Skeletal muscle tissue (tissue), 4 donors: Measurements from ENCODE around the gene ALX4. TPM values are rescaled to one million over a fixed set of nuclear protein-coding genes. Genes with fewer than 3 reads are reported as not detected.

ENCODE experiments used
- H3K27ac ChIP-seq: one replicate; pipeline ENCODE4 v1.7.0; 2013; ENCODE audit warnings: mild to moderate bottlenecking, low read depth, low read length, inconsistent platforms
- H3K27me3 ChIP-seq, 3 donors: one replicate each; pipeline ENCODE4 v1.7.0; 2013; ENCODE audit warnings: low read length in 3 of 3; ENCODE audit not compliant: control insufficient read depth in 3 of 3, insufficient read depth in 3 of 3
- H3K36me3 ChIP-seq, 3 donors: one replicate each; pipeline ENCODE4 v1.7.0; 2013; ENCODE audit warnings: low read length in 3 of 3; ENCODE audit not compliant: control insufficient read depth in 3 of 3, insufficient read depth in 3 of 3
- H3K4me1 ChIP-seq, 3 donors: one replicate each; pipeline ENCODE4 v1.7.0; 2013; ENCODE audit warnings: low read length in 3 of 3, mild to moderate bottlenecking in 3 of 3; ENCODE audit not compliant: control insufficient read depth in 3 of 3, insufficient read depth in 3 of 3
- H3K4me3 ChIP-seq, 3 donors: one replicate each; pipeline ENCODE4 v1.7.0; 2013; ENCODE audit warnings: low read length in 3 of 3
- H3K9ac ChIP-seq, 3 donors: one replicate each; pipeline ENCODE4 v1.7.0; 2013; ENCODE audit warnings: low read length in 3 of 3, mild to moderate bottlenecking in 3 of 3, moderate library complexity in 2 of 3, low read depth in 1 of 3
- H3K9me3 ChIP-seq, 3 donors: one replicate each; pipeline ENCODE4 v1.7.0; 2013; ENCODE audit warnings: low read length in 3 of 3; ENCODE audit not compliant: control insufficient read depth in 3 of 3
- total RNA-seq: library from RNA; depleted of rRNA; stranded (reverse); fragments of >200 nt; gene quantifications from one replicate; pipeline ENCODE4 v1.2.3, GENCODE V29; 2014
- donor health status: Osteomylitis.

ALX4 gene
- total RNA-seq, 1 donor from 2014 or later, result 2.1 TPM

- H3K9me3 ChIP-seq, result no peaks in the 10 kb centered on the region
- H3K27me3 ChIP-seq, result peaks cover 0 to 5% (median 3%) of the 10 kb centered on the region in 3 donors
- H3K9ac ChIP-seq, result no peak overlapping the region
- H3K4me3 ChIP-seq, result no peak overlapping the region
- no peak overlapping the region for H3K27ac ChIP-seq
- no peaks in the 10 kb centered on the region for H3K4me1 ChIP-seq
- no peaks in the 10 kb centered on the region for H3K36me3 ChIP-seq
Measured at GRCh38 chr11:44282620-44283019, 27.3 kb downstream of the ALX4 start.

GRCh38 chr11:44281151-44281550, 28.8 kb downstream of the ALX4 start:
- no peaks in the 10 kb centered on the region for H3K4me1 ChIP-seq
- peaks cover 0 to 5% (median 0%) of the 10 kb centered on the region in 3 donors for H3K27me3 ChIP-seq
- H3K9ac ChIP-seq, result no peak overlapping the region
- H3K4me3 ChIP-seq, result no peak overlapping the region
- no peak overlapping the region for H3K27ac ChIP-seq
- H3K36me3 ChIP-seq, result no peaks in the 10 kb centered on the region
- no peaks in the 10 kb centered on the region for H3K9me3 ChIP-seq

GRCh38 chr11:44280257-44280656, 29.7 kb downstream of the ALX4 start:
- no peaks in the 10 kb centered on the region for H3K9me3 ChIP-seq

GRCh38 chr11:44279483-44279882, 30.5 kb downstream of the ALX4 start:
- Histone ChIP-seq H3K4me3 (no peak overlapping the region), H3K27me3 (peaks cover 0 to 5% (median 0%) of the 10 kb centered on the region in 3 donors), H3K27ac (no peak overlapping the region), H3K36me3 (no peaks in the 10 kb centered on the region), H3K4me1 (no peaks in the 10 kb centered on the region), H3K9ac (no peak overlapping the region), H3K9me3 (no peaks in the 10 kb centered on the region)

More at GRCh38 chr11:44280257-44280656, 29.7 kb downstream of the ALX4 start:
- Histone ChIP-seq H3K27me3 (peaks cover 0 to 5% (median 0%) of the 10 kb centered on the region in 3 donors), H3K27ac (no peak overlapping the region), H3K4me1 (no peaks in the 10 kb centered on the region), H3K4me3 (no peak overlapping the region), H3K9ac (no peak overlapping the region), H3K36me3 (no peaks in the 10 kb centered on the region)

GRCh38 chr11:44277196-44278090, 32.5 kb downstream of the ALX4 start:
- Histone ChIP-seq H3K36me3 (no peaks in the 10 kb centered on the region), H3K4me3 (no peak overlapping the region), H3K9ac (no peak overlapping the region), H3K27me3 (peaks cover 0 to 5% (median 0%) of the 10 kb centered on the region in 3 donors), H3K4me1 (no peaks in the 10 kb centered on the region), H3K9me3 (no peaks in the 10 kb centered on the region), H3K27ac (no peak overlapping the region)

- H3K36me3 ChIP-seq, result no peaks in the 10 kb centered on the region
- H3K4me3 ChIP-seq, result no peak overlapping the region
- H3K9ac ChIP-seq, result no peak overlapping the region
- no peak overlapping the region for H3K27ac ChIP-seq
- no peaks in the 10 kb centered on the region for H3K9me3 ChIP-seq
- no peaks in the 10 kb centered on the region for H3K4me1 ChIP-seq
- peaks cover 0 to 5% (median 0%) of the 10 kb centered on the region in 3 donors for H3K27me3 ChIP-seq
Measured at GRCh38 chr11:44275961-44276550, 33.9 kb downstream of the ALX4 start.

GRCh38 chr11:44275241-44275640, 34.7 kb downstream of the ALX4 start:
- Histone ChIP-seq H3K27ac (no peak overlapping the region), H3K36me3 (no peaks in the 10 kb centered on the region), H3K27me3 (peaks cover 0 to 5% (median 0%) of the 10 kb centered on the region in 3 donors), H3K9me3 (no peaks in the 10 kb centered on the region), H3K9ac (no peak overlapping the region), H3K4me3 (no peak overlapping the region), H3K4me1 (no peaks in the 10 kb centered on the region)

- Histone ChIP-seq H3K36me3 (no peaks in the 10 kb centered on the region), H3K9ac (no peak overlapping the region), H3K27me3 (no peaks in the 10 kb centered on the region), H3K4me3 (no peak overlapping the region), H3K27ac (no peak overlapping the region), H3K9me3 (no peaks in the 10 kb centered on the region), H3K4me1 (no peaks in the 10 kb centered on the region)
Measured at GRCh38 chr11:44274404-44274803, 35.5 kb downstream of the ALX4 start.

GRCh38 chr11:44271286-44271685, 38.7 kb downstream of the ALX4 start:
- no peaks in the 10 kb centered on the region for H3K36me3 ChIP-seq
- no peaks in the 10 kb centered on the region for H3K4me1 ChIP-seq
- no peak overlapping the region for H3K9ac ChIP-seq
- H3K4me3 ChIP-seq, result no peak overlapping the region
- peaks cover 0 to 3% (median 0%) of the 10 kb centered on the region in 3 donors for H3K9me3 ChIP-seq
- no peak overlapping the region for H3K27ac ChIP-seq
- H3K27me3 ChIP-seq, result no peaks in the 10 kb centered on the region
